ENCODE measurements around the gene ZMYM5.
"Not testable (repeated sequence)": the region's sequence is repeated elsewhere in the genome, so short reads cannot be mapped to it uniquely, and the experiment has no call there.

ZMYM5 gene

DNA sequence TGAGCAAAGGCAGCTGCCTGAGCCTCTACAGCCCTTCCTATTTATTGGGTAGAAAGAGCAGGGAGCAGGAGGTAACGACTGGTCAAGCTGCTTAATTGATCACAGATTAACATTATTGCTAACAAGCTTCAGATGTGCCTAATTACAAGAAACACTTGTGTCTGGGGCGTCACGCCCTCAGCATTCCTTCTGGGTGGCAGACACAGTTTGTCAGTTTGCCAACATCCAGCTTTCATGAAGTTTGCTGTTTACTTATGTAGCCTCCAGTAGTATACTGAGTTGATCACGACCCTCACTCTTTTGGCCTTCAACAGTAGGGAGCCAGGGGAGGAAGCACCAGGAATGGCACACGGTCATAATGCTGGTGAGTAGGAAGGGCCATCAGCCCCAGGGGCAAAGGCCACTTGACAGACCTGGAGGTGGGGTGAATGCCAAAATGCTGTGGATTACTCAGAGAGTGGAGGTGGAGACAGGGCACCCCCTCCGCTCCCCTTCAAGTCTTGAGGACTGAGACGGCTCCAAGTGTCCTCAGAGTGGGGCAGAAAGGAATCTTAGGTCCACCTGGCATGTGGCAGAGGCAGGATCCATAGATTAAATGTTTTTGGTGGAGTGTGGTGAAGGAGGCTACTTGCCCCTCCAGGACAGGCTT is 45.8 kb downstream of the ZMYM5 start:
- TF ChIP-seq, protein P1, sequence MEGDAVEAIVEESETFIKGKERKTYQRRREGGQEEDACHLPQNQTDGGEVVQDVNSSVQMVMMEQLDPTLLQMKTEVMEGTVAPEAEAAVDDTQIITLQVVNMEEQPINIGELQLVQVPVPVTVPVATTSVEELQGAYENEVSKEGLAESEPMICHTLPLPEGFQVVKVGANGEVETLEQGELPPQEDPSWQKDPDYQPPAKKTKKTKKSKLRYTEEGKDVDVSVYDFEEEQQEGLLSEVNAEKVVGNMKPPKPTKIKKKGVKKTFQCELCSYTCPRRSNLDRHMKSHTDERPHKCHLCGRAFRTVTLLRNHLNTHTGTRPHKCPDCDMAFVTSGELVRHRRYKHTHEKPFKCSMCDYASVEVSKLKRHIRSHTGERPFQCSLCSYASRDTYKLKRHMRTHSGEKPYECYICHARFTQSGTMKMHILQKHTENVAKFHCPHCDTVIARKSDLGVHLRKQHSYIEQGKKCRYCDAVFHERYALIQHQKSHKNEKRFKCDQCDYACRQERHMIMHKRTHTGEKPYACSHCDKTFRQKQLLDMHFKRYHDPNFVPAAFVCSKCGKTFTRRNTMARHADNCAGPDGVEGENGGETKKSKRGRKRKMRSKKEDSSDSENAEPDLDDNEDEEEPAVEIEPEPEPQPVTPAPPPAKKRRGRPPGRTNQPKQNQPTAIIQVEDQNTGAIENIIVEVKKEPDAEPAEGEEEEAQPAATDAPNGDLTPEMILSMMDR (IDR thresholded peaks at IDR 0.05; ENCODE audit: low read depth, low read length), result no peak
- no peak overlapping the region for H3K4me3 ChIP-seq (ENCODE audit: low read depth, low read length)

DNA sequence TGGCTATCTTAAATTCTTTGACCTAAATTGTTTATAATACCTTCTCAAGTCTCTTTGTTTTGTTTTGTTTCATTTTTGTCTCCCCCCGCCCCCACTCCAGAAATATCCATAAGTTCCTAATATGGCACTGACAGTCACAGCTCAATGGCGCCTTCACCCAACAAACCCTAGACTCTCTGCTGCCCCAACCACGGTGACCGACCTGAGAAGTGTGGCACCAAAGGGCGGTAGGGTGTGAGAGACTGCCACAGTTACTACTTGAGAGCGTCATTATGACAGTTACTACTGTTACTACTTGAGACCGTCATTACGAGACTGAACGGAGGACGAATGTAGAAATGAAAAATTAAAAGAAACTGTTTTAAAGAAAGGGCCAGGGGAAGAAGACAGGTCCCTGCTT is 46.3 kb downstream of the ZMYM5 start:
- no peak overlapping the region for H3K4me3 ChIP-seq (ENCODE audit: low read depth, low read length)
- TF ChIP-seq, protein P1 (IDR thresholded peaks at IDR 0.05; ENCODE audit: low read depth, low read length), result no peak

DNA sequence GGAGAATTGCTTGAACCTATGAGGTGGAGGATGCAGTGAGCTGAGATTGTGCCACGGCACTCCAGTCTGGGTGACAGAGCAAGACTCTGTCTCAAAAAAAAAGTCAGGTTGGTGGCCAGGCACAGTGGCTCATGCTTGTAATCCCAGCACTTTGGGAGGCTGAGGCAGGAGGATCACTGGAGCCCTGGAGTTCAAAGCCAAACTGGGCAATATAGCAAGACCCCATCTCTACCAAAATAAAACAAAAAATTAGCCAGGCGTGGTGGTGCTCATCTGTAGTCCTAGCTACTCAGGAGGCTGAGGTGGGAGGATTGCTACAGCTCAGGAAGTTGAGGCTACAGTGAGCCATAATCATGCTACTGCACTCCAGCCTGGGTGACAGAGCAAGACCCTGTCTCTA is 47.6 kb downstream of the ZMYM5 start:
- not testable (repeated sequence) for H3K4me3 ChIP-seq (ENCODE audit: low read depth, low read length)

DNA sequence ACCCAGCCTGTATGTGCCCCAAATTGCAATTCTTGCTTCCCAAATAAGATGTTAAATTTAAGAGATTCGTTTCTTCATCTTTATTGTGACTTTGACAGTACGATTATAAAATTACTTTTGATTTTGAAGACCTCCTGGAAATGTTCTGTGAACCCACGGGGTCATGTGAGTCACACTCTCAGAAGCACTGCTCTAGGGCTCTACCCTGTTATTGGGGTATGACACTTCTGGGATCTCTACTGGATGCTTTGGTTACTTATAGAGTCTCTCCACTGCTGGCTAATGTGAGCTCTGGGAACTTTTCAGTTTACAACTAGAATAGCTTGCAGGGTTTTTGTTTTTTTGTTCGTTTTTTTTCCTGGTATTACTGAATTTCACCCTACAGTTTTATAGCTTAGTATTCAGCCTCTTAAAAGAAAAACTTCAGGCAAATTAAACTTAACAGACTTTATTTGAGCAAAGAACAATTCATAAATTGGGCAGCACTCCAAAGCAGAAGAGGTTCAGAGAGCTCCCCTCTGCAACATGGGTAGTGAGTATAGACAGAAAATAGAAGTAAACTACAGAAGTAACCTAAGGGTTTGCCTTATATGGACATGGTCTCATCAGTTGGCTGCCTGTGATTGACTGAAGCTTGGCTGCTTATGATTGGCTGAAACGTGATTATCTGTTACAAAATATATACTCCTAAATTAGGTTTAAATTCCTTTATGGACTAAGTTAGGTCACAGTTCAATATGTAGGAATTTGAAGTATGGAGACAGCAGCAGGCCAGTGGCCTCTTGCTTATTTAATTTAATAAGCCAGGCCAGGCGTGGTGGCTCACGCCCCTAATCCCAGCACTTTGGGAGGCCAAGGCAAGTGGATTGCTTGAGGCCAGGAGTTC is 52.2 kb downstream of the ZMYM5 start:
- TF ChIP-seq, protein P1 (IDR thresholded peaks at IDR 0.05; ENCODE audit: low read depth, low read length), result no peak
- no peak overlapping the region for H3K4me3 ChIP-seq (ENCODE audit: low read depth, low read length)

DNA sequence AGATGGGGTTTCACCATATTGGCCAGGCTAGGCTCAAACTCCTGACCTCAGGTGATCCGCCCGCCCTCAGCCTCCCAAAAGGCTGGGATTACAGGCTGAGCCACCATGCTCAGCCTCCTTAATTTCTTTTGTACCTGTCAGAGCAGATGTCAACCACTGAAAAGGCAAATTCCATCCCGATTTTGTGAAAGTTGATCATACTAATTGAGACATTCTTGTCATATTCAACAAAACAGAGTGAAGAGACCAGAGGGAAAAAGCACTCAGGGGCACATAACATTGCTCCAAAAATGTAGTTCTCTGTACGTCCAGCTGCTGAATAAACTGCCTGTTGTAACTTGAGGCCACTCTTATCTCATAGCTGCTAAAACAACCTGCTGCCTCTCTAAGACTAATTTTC is 53.3 kb downstream of the ZMYM5 start:
- TF ChIP-seq, protein P1 (IDR thresholded peaks at IDR 0.05; ENCODE audit: low read depth, low read length), result no peak
- H3K4me3 ChIP-seq (ENCODE audit: low read depth, low read length), result no peak overlapping the region

DNA sequence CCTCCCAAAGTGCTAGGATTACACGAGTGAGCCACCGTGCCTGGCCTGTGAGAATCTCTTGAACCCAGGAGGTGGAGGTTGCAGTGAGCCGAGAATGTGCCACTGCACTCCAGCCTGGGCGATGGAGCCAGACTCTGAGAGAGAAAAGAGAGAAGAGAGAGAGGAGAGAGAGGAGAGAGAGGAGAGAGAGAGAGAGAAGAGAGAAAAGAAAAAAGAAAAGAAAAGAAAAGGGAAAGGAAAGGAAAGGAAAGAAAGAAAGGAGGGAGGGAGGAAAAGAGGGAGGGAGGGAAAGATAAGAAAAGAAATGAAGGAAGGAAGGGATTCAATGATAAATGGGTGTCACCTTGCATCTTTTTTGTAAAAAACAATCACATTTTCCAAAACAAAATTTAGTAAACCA is 57.7 kb downstream of the ZMYM5 start:
- no peak overlapping the region for H3K4me3 ChIP-seq (ENCODE audit: low read depth, low read length)
- TF ChIP-seq, protein P1 (IDR thresholded peaks at IDR 0.05; ENCODE audit: low read depth, low read length), result no peak

DNA sequence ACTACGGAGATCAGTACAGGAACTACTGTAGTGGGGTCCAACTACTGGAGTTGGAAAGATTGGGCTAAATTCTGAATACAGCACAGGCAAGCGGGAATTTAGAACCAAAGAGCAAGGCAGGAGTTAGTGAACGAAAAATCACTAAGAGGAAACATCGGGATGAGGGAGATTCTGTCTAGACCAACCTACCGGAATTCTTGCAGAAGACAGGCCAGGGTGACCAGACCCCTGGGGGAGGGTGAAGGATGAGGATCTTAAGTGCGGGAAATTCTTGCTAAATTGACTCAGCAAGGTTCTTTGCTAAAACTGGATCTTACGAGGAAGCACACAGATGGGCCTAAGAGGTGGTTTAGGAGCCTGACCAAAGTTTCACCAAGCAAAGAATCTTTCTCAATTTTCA is 67.5 kb downstream of the ZMYM5 start:
- TF ChIP-seq, protein P1 (IDR thresholded peaks at IDR 0.05; ENCODE audit: low read depth, low read length), result no peak
- H3K4me3 ChIP-seq (ENCODE audit: low read depth, low read length), result no peak overlapping the region
